Activated T-cell treated with anti-CD3 and anti-CD28 coated beads for 1 hour (primary cell): ENCODE results near the gene CPXM2.

ENCODE experiments used
- DNase-seq: peaks from one replicate; pipeline ENCODE4 v3.0.0-alpha.2; 2020; ENCODE audit warnings: low read depth

Gene CPXM2

DNA sequence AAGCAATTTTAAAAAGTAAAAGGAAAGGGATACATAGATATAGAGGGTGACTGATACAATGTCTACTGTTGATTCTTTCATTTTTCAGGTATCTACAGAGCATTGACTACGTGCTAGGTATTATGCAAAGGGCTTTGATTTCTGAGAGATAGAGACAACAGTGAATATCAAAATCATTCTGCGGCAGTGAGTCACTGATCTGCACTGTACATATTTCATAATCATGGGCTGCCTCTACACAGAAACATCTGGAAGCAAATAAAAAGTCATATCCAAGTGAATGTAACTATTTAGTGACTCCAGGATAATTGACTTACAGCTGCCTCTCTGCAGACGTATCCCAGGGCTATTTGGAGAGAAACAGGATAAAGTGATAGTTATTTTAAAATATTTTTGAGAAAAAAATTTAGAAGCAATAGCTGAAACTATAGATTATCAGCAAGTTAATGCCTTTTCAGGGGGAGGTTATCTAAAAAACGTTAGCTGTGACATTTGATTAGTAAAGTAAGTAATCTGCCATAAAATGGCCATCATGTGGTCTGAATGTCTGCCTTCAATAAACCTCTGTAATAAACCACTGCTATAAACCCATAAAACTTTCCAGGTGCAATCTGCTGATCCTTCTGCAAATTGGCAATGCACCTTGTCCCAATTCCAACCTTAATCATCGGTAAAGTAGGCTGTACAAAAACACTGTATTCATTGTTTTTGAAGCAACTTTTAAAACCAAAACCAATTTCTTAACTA, 43.7 kb downstream of the CPXM2 start:
- DNase-seq: no peak

DNA sequence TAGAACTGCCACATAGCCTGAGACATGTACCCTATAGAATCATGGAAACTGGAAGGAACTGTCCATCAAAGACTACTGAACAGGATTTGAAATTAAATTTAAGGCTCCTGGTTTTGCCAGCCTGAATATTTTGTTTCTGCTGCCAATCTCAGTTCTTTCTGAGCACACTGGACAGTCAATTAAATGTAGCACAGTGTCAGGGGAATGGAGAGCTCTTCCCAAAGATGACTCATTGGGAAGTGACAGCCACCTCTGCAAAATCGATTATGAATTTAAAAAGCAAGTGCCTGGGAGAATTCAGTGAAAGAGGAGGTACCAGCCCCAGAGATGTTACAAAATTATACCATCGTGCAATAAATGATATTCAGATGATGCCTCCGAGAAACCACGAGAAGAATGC, 47.8 kb downstream of the CPXM2 start:
- DNase-seq: no peak

DNA sequence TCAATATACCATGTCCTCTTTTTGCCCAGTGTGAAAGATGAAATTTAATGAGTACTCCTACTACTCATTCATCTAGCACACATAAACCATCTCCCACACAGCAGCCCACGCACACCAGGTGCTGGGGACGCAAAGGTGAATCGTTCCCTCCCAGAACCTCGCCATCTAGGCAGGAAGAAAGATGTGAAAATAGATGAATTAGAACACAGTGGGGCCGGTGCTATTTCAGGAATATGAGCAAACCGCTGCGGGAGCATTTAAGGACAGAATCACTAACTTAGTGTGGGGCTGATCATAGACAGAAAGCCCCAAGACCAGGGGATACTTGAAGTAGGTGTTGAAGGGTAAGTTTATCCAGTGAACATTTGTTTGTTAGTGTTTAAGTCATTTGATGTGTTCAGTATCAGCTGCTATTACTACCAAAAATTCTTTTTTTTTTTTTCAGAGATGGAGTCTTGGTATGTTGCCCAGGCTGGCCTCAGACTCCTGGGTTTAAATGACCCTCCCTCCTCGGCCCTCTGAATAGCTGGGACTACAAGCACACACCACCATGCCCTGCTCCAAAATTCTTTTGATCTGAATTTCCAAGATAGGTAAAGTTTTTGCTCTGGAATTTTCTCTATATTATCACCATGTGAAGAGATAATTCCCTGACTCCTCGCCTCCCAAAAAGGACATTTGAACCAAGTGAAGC, 48.8 kb downstream of the CPXM2 start:
- no peak for DNase-seq

DNA sequence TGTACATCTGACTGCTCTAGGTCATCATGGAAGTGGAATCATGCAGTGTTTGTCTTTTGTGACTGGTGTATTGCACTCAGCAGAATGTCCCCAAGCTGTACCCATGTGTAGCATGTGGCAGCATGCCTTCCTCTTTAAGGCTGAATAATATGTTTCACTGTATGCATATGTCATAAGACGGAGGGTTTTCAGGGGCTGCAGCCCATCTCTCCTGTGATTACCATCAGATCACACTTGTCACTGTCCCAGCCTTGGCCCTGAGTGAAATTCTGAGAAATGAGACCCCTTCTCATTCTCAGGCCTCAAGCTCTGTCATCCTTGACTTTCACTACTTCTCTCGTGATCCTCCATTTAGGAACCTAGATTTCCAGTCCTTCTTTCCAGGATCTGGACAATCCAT, 50.0 kb downstream of the CPXM2 start:
- DNase-seq: no peak

DNA sequence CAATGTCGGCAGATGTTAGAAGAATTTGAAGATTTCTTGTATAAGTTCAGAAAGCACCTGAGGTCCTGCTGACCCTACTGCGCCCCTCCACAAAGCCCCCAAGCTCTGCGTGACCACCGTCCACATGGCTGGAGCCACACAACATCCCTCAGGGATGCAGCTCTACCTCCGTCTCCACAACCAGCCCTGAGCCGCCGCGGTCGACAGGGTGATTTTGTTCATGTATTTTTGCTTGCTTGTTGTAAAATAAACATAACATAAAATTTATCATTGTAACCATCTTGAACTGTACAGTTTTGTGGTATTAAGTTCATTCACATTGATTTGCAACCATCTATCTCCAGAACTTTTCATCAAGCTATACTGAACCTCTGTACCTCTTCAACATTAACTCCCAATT, 50.5 kb downstream of the CPXM2 start:
- no peak for DNase-seq

DNA sequence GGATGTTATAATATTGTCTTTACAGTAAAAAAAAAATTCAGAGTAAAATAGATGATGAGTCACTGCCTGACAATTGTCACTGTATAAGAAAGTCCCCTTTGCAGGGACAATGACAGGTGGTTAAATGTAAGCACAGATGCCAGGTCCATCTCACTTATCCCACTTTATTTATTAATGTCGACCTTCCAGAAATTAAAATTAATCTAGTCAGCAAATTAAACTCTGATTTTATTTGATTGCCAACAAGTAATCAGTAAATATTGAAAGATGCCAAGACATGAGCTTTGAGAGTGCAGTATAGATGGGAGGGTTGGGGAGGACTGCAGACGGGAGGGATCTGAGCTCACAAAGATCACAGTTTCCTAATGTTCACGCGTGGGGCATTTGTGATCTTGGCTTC, 50.9 kb downstream of the CPXM2 start:
- DNase-seq: no peak

DNA sequence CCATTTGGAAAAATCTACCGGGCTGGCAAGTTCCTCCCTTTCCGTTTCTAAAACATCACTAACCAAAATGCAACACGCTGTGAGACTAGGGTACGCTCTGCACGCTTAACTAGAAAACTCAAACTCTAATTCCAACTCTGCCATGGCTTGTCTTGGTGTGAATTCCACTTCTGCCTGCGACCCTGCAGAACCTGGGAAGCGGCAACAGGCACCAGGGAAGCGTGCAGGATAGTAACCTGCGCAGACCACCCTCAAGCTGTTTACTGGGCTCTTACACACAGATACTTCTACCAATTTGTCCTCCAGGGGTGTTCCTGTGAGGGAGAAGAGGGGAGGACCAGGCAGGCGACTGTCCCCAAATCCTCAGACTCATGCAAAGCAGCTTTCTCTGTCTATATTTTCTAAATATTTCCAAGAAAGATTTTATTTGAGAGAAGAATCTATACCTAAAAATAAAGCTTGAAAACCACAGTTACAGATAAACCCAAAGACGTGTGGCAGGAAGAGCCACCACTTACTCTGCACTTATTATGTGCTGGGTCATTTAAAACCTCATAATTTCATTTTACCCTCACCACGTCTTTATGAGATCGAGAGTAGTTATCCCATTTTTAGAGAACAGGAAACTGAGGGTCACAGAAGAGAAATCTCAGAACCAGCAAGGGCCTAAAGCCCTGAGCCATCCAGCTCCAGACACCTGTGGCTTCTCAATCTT, 52.9 kb downstream of the CPXM2 start:
- DNase-seq: no peak

DNA sequence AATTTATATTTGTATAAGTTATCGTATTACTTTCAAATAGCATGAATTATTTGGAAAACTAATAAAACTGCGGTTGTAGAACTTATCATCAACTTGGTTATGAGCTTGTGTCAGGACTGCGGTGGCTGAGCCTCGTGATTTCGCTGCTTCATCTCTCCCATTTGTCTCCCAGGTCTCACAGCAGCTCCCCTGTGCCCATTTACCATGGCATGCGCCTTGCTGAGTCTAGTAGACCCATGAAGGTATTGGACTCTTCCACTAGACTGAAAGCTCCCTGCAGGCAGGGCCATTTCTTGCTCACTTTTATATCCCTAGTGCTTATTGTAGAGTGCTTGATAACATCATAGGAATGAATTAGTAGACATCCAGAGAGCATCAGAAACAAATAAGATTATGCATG, 53.9 kb downstream of the CPXM2 start:
- DNase-seq: no peak

DNA sequence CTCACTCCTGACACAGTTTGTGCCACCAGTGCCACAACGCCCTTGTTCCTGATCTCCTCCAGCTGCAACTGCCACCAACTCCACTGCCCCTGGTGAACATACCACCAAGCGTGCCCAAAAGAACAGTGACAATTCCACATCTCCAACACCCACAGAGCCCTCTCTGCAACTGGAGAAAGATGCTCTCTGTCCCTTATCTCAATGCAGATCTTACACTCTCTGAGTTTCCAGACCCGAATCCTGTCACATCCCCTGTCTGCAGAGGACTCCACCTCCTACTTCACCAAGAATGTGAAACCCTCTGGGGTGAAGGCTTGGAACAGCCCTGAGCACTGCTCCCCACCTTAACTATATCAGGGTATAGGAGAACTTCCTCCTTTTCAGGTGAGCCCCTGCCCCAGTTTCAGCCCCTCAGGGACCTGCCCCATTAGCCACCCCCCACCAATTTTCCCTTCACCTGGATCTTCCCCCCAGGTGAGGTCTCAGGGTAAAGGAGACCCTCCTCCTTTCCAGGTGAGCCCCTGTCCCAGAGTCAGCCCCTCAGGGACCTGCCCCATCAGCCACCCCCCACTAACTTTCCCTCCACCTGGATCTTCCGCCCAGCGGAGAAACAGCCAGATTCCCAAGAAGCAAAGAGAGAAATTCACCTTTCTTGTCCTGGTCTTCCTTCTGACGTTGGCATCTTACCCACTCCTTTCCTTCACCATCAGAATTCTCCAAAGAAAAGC, 55.0 kb downstream of the CPXM2 start:
- no peak for DNase-seq

DNA sequence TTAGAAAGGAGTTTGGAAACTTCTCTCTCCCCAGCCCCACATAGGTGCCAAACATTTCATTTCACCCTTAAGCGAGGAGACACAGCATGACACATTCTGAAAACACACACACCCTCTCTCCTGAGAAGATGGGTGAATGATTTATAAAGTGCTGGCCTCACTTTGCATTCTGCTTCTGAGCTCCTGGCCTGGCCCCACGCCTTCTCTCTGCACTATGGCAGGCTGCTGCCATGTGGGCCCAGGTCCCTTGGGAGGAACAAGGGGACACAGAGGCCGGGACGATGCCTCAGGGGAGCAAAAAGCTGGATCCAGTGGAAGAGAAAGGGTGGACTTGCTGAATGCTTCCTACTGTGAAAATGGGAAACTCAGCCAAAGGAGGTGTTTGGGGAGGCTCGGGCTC, 56.0 kb downstream of the CPXM2 start:
- DNase-seq: no peak

DNA sequence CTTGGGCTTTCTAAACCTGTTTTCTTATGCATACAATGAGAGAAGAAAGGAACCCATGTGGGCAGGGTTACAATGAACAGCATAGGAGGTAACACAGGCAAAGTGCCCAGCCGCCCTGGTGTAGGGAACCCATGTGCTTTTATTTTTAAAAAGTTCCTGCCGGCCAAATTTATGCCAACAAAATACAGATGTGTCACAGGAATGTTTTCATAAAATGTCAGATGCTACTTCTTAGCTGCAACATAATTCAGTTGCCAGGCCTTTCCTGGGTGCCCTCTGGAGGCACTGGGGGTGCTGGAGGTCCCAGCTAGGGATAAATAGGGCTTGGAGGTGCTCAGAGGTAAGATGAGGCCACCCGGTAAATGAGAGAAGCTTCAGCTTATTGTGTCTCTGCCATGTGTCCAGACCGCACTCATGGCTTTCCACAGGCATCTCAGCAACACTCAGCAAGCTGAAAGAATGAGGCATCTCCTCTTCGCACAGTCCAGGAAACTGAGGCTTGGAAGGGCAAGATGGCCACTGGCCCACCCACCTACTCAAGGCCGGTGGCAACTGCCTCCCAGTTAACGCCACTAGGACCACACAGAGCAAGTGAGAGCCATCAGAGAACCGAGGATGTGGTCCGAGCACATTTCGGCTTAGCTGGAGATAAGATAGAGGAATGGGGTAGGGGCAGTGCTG, 58.3 kb downstream of the CPXM2 start:
- no peak for DNase-seq

DNA sequence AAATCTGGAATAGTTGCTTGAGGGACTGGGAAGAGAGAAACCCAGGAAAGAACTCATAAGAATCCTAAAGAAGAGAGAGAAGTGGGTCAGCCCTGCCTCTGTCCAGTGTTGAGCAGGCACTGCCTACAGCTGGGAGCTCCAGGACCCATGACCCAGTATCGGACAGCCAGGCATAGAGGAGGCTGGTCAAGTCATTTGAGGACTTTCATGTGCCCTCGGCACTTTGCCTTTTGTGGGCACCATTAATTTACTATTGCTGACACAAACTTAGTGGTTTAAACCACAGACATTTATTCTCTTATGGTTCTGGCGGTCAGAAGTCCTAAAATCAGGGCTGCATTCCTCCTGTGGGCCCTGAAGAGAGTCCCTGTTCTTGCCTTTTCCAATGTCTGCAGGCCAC, 60.3 kb downstream of the CPXM2 start:
- DNase-seq: no peak

DNA sequence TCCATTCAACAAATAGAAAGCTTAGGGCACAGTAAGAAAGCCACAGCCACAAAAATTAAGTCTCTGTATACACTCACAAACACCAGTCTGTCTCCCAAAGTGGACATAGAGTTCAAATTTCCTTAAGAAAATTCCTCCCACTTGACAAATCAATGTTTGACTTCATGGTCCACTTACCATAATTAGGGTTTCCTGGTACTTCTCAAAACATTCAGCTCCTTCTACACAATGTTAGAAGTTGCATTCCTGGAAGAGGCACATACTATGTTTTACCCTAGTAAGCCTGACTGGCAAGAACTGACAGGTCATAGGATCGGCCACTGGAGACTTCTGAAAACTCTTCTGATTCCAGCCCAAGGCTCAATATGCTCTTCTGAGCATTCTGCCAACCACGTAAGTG, 70.5 kb downstream of the CPXM2 start:
- DNase-seq: no peak

DNA sequence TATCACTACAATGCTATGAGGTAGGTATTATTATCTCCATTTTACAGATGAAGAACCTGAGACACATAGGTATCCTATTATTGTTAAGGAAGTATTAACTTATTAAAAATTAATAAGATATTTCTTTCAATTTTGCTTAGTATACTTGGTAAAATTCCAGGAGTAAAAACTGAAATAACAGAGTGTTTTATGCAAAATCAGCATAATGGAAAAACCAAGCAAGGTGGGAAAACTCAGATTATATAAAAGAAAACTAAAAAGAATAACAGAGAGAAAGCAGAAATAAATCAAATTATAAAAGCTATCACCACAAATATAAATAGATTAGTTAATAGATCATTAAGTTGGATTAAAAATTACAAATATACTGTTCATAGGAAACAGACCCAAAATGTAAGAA, 82.0 kb downstream of the CPXM2 start:
- no peak for DNase-seq

DNA sequence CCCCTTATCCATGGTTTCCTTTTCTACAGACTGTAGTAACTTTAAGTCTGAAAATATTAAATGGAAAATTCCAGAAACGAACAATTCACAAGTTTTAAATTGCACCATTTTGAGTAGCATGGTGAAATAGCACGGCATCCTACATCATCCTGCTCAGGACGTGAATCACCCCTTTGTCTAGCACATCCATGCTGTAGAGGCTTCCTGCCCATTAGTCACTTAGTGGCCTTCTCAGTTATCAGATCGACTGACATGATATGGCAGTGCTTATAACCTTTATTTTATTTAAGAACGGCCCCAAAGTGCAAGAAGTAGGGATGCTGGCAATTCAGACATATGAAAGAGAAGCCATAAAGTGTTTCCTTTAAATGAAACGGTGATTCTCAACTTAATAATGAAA, 82.7 kb downstream of the CPXM2 start:
- no peak for DNase-seq

DNA sequence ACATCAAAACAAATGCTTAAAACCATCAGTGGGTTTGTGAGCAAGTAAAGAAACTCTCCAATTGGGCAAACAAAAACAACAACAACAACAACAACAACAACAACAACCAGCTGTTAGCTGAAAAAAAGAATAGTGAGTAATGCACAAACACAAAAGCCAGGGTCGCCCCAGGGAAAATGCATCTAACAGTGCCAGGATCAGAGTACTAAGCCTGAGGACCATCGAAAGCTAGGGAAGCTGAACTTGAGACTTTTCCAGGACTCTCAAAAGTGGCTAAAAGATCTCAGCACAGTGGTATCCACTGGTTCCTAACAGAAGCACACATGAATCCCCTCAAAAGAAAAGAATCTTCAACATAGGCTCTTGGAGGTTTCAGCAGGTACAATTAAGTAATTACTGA, 83.3 kb downstream of the CPXM2 start:
- no peak for DNase-seq

DNA sequence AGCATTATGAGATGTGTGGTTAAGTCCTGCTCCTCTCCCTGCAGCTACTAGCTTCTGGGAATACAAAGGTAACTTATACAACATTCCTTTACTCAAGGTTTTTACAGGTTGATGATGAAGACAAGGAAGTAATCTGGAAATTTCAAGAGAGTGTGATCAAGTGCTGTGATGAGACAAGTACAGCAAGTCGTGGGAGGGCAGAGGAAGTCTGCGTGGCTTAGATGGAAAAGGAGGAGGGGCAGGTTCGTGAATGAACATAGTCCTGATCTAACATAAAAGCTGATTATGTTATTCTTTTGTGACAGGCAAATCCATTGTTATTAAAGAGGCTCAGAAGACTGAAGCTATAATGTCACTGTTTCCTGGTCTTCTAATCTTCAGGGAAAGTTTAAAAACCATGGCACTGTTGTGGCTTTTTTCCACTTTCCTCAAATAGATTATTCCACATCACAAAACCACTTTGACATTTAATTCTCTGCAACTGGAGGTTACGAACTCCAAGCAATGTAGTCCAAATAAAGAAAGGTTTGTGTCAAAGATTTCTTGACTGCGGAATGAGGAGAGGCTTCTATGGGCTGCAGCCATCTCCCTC, 84.1 kb downstream of the CPXM2 start:
- no peak for DNase-seq

DNA sequence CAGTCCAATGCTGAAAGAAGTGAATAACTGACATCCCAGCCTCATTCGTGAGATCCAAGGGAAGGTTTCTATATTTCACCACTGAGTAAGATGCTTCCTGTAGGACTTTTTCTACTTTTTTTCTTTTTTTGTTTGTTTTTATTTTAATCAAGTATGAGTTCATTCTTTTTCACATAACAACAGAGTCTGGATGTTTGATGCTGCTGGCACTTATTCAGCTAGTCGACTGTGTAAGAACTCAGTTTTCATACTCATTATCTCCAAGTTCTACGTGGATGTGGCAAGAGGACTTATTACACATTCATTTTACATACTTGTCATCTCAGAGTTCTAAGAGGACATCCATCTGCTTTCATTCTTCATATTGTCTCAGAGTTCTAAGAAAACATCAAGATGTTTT, 86.9 kb downstream of the CPXM2 start:
- DNase-seq: no peak

DNA sequence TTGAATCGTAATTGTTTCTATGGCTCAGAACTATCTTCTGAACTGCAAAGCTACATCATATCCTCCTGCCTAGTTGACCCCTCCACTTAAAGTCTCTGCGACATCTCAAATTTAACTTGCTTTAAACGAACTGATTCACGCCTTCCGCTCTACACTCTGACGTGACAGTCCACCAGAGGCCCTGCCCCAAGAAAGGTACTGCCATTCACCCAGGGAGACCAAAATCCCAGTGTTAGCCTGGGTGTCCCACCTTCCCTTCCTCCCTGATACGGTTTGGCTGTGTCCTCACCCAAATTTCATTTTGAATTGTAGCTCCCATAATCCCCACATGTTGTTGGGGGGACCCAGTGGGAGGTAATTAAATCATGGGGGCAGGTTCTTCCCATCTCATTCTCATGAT, 90.8 kb downstream of the CPXM2 start:
- DNase-seq: no peak

DNA sequence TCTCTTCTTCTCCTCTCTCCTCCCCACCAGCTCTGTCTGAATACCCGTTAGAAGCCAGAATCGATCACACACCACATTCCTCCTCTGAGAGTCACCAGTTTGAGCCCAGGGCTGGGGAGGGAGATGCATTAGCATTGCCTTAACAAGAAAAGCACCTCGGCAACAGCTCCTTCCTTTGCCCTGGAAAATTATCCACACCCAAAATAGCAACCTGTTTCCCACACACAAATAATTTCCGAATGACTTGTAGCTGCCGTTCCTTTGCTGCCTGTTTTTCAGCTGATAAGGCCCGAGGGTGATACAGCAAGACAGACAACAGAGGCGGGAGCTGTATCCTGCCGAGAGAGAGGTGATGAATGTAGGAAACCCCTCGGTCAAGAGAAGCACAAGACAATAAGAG, 91.3 kb downstream of the CPXM2 start:
- no peak for DNase-seq

DNA sequence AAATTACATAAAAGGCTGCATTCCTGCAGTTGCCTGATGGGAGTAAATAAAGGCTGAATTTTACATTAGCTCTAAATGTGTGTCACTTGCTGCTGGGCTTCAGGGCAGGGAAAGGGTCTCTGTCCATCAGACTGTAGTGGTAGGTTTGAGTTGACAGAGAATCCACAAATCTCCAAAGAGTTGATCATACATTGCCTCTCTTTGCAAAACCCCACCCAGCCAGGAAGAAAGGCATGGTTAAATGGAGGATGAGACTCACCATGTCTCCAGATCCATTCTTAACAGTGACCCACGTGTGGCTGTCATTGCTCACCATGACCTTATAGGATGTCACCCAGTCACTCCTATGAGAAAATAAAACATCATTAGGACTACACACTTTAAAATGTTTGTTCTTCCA, 92.8 kb downstream of the CPXM2 start:
- DNase-seq: no peak

DNA sequence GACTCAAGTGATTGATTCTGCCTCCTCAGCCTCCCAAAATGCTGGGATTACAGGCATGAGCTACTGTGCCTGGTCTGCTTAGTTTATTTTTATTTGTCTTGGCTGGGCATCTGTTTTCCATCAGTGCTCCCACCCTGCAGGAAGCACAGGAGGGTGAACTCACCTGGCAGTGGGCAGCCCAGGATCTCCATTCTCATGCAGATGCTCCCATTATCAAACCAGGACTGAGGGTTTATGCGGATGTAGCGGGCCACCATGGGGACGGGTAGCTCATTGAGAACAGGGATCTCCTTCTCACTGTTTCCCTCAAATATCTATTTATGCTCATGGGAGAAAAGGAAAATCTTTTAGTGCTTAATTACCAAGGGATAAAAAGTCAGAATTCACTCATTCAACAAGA, 93.8 kb downstream of the CPXM2 start:
- DNase-seq: no peak
